Panc1 (cell line): ENCODE measurements around the gene ARHGDIA. TPM values are rescaled to one million over a fixed set of nuclear protein-coding genes. Genes with fewer than 3 reads are reported as not detected.
A peak's percentile ranks its signal among the peaks of the same experiment; 100 is the strongest.

Experiments
- ATAC-seq: fragments of 200-7000 bp; cut with Tn5 transposase; 2 replicates; pipeline ENCODE4 v1.9.1; 2020; ENCODE audit warnings: mild to moderate bottlenecking, moderate library complexity
- BruUV-seq: library from RNA; stranded (reverse); fragments of 400-500 nt; replicated peaks from 2 replicates; lab custom pipeline; 2021; lab: Mats Ljungman, UMichigan
- CTCF ChIA-PET: fragments of 300-600 bp; sonication (Branson Sonifier 250); formaldehyde crosslinking; loops from one replicate; lab custom pipeline; 2022; ENCODE audit warnings: antibody characterized with exemption; lab: Charles Lee
- POLR2A ChIA-PET: fragments of 300-600 bp; sonication (Branson Sonifier 250); formaldehyde crosslinking; loops from one replicate; lab custom pipeline; 2022; ENCODE audit warnings: antibody characterized with exemption; lab: Charles Lee
- DNase-seq: peaks from one replicate; pipeline ENCODE4 v3.0.0-alpha.2; 2010; ENCODE audit warnings: low read depth, low spot score
- H3K27ac ChIP-seq: 2 replicates; pipeline ENCODE4 v1.5.1; 2011; ENCODE audit warnings: mild to moderate bottlenecking, low read length, inconsistent platforms
- H3K27me3 ChIP-seq: fragments of 200-500 bp; sonication (Bioruptor generic); 2 replicates; pipeline ENCODE4 v1.6.0; 2014; ENCODE audit warnings: low read length, inconsistent platforms; ENCODE audit not compliant: control insufficient read depth, insufficient read depth
- H3K36me3 ChIP-seq: fragments of 200-500 bp; sonication (Bioruptor generic); 2 replicates; pipeline ENCODE4 v1.5.1; 2014; ENCODE audit warnings: inconsistent platforms, mild to moderate bottlenecking, low read length, moderate library complexity; ENCODE audit not compliant: control insufficient read depth, insufficient read depth
- H3K4me1 ChIP-seq: 2 replicates; pipeline ENCODE4 v1.5.1; 2011; ENCODE audit warnings: inconsistent platforms, mild to moderate bottlenecking, low read length, moderate library complexity; ENCODE audit not compliant: control insufficient read depth, insufficient read depth
- H3K4me3 ChIP-seq, 2 experiments: 2 replicates each; pipeline ENCODE4 v1.5.1; 2011 to 2012; ENCODE audit warnings: low read depth in 2 of 2, low read length in 2 of 2, mild to moderate bottlenecking in 2 of 2, inconsistent platforms in 1 of 2, moderate library complexity in 1 of 2
- H3K9me3 ChIP-seq: fragments of 200-500 bp; sonication (Bioruptor generic); 2 replicates; pipeline ENCODE4 v1.5.1; 2014; ENCODE audit warnings: low read depth, mild to moderate bottlenecking, inconsistent platforms, low read length, moderate library complexity; ENCODE audit not compliant: control insufficient read depth, insufficient read depth
- POLR2AphosphoS5 ChIP-seq: IDR thresholded peaks from 2 replicates; pipeline ENCODE4 v1.6.1; 2012; ENCODE audit warnings: mild to moderate bottlenecking, low read depth, low read length, moderate library complexity
- SIN3A ChIP-seq: IDR thresholded peaks from 2 replicates; pipeline ENCODE4 v1.6.1; 2012; ENCODE audit warnings: low read depth, mild to moderate bottlenecking, low read length, moderate library complexity, borderline replicate concordance; ENCODE audit not compliant: insufficient read depth
- TCF7L2 ChIP-seq: IDR thresholded peaks from 2 replicates; pipeline ENCODE4 v1.6.1; 2011; ENCODE audit warnings: mild to moderate bottlenecking, low read depth, low read length, inconsistent platforms
- in situ Hi-C: cut with HindIII; loops from 2 replicates; pipeline ENCODE4 v1.10.0; 2016; ENCODE audit warnings: low sequenced_read_pairs, low pct_unique_long_range_greater_than_20kb
- intact Hi-C: fragments of 100-400 bp; cut with micrococcal nuclease; formaldehyde crosslinking; loops from one replicate; pipeline ENCODE4 v1.10.0; 2022; ENCODE audit not compliant: unreplicated experiment
- total RNA-seq: library from RNA; stranded (reverse); gene quantifications from one replicate; pipeline ENCODE4 v1.2.1, GENCODE V29; 2021; ENCODE audit not compliant: unreplicated experiment
- TF ChIP-seq, protein P1 (sequence below), 2 experiments: IDR thresholded peaks; 2 replicates each; pipeline ENCODE4 v1.6.1; 2011 to 2012; ENCODE audit warnings: low read depth in 2 of 2, control low read depth in 1 of 2, low read length in 1 of 2, mild to moderate bottlenecking in 1 of 2, moderate library complexity in 1 of 2; ENCODE audit not compliant: insufficient read depth in 1 of 2
- TF ChIP-seq, protein P2 (sequence below): fragments of 450-650 bp; IDR thresholded peaks from 2 replicates; pipeline ENCODE4 v1.5.1; 2017; ENCODE audit warnings: mild to moderate bottlenecking

Gene ARHGDIA
- total RNA-seq, 1 experiment from 2014 or later = 420 TPM

DNA sequence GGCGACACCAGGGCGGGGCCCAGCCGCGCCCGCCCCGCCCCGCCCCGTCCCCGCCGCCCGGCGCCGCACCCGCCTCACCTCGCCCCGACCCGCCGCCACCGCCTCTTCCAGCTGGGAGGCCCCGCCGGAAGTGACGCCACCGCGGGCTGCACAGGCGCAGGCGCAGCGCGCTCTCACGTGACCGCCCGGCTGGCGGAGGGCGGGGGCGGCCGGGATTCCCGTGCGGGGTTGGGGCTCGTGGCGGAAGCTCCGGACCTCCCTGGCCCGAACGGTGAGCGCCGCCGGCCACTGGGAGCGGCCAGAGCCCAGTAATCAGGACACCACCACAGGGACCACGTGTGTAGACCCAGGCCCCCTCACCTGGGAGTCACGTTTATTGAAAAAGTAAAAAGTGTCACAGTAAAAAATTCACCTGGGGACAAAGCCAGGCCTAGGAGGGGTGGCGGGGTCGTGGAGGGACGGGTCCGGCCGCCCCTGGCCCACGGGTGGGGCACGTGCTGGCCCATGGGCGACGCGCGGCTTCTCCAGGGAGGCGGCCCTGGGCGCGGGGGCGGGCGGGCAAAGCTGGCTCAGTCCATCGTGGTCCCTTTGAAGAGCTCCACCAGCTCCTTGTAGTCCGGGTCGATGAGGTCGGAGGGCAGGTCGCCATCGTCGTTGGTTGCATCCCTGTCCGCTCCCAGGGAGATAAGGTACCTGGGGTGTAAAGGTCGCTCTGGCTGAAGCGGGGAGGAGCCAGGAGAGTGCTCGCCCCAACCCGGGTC, 37.8 kb downstream of the ARHGDIA start, which contains the start of gene MCRIP1:
MCRIP1 (minus strand) TSS at position 132 of the 761 bp plus-strand sequence. CDS start 8,785 bp downstream, outside the sequence.
- TF ChIP-seq, protein P1, sequence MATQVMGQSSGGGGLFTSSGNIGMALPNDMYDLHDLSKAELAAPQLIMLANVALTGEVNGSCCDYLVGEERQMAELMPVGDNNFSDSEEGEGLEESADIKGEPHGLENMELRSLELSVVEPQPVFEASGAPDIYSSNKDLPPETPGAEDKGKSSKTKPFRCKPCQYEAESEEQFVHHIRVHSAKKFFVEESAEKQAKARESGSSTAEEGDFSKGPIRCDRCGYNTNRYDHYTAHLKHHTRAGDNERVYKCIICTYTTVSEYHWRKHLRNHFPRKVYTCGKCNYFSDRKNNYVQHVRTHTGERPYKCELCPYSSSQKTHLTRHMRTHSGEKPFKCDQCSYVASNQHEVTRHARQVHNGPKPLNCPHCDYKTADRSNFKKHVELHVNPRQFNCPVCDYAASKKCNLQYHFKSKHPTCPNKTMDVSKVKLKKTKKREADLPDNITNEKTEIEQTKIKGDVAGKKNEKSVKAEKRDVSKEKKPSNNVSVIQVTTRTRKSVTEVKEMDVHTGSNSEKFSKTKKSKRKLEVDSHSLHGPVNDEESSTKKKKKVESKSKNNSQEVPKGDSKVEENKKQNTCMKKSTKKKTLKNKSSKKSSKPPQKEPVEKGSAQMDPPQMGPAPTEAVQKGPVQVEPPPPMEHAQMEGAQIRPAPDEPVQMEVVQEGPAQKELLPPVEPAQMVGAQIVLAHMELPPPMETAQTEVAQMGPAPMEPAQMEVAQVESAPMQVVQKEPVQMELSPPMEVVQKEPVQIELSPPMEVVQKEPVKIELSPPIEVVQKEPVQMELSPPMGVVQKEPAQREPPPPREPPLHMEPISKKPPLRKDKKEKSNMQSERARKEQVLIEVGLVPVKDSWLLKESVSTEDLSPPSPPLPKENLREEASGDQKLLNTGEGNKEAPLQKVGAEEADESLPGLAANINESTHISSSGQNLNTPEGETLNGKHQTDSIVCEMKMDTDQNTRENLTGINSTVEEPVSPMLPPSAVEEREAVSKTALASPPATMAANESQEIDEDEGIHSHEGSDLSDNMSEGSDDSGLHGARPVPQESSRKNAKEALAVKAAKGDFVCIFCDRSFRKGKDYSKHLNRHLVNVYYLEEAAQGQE (IDR thresholded peaks at IDR 0.05; ENCODE audit: insufficient read depth in 1 of 2, low read depth in 2 of 2, low read length in 1 of 2) = no peak
- TF ChIP-seq, protein P2, sequence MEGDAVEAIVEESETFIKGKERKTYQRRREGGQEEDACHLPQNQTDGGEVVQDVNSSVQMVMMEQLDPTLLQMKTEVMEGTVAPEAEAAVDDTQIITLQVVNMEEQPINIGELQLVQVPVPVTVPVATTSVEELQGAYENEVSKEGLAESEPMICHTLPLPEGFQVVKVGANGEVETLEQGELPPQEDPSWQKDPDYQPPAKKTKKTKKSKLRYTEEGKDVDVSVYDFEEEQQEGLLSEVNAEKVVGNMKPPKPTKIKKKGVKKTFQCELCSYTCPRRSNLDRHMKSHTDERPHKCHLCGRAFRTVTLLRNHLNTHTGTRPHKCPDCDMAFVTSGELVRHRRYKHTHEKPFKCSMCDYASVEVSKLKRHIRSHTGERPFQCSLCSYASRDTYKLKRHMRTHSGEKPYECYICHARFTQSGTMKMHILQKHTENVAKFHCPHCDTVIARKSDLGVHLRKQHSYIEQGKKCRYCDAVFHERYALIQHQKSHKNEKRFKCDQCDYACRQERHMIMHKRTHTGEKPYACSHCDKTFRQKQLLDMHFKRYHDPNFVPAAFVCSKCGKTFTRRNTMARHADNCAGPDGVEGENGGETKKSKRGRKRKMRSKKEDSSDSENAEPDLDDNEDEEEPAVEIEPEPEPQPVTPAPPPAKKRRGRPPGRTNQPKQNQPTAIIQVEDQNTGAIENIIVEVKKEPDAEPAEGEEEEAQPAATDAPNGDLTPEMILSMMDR = no peak
- TF ChIP-seq SIN3A (peak; percentile 75; the same call in 1 of the 2 replicates), POLR2AphosphoS5 (peak; percentile 79), TCF7L2 (no peak)
- CTCF ChIA-PET = no interaction called here
- TSS peak; percentile 96 for BruUV-seq
- in situ Hi-C loops (no loop called here), intact Hi-C loops (no loop called here)
- Histone ChIP-seq H3K27ac (peak within 1 kb of the TSS; percentile 91), H3K9me3 (no peaks in the 10 kb centered on the region), H3K4me3 (peak within 1 kb of the TSS; percentile 77 to 84), H3K27me3 (no peaks in the 10 kb centered on the region), H3K36me3 (no peaks in the 10 kb centered on the region; the same call in 1 of the 2 replicates), H3K4me1 (peaks cover 14% of the 10 kb centered on the region)
- ATAC-seq (peak; percentile 92), DNase-seq (no peak)
- POLR2A ChIA-PET = interaction anchor here (0.7 to 0.9 kb wide), 2 partner anchors 27 to 98 kb away, joined by 3 read pairs; no protein-coding TSS in a partner anchor

DNA sequence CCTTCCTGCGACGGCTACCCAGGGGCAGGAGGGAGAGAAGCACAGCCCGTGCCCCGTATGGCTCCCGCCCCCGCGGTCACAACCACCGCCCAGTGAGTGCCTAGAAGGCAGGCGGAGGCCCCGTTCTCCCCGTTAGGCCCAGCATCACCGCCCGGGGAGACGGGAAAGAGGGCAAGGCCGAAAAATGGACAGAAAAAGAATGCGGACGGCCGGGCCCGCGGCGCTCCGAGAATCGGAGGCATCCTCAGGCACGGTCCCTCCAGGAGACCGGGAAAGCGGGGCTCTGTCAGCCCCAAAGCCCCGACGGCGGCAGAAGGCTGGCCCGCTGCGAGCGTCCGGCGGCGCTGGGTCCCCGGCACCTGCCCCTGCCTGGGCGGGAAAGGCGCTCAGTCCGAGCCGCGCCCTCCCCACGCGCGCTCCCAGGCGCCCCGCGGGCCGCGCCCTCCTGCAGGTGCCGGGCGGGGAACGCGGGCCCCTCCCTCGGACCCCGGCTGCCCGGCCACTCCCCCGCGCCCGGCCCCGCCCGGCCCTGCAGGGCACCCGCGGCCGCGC, 38.5 kb downstream of the ARHGDIA start:
- DNase-seq = no peak
- Histone ChIP-seq H3K9me3 (no peaks in the 10 kb centered on the region), H3K4me1 (peaks cover 18% of the 10 kb centered on the region), H3K27me3 (no peaks in the 10 kb centered on the region), H3K4me3 (peak overlapping the region; percentile 77 to 84), H3K27ac (peak overlapping the region; percentile 86), H3K36me3 (no peaks in the 10 kb centered on the region; the same call in 1 of the 2 replicates)
- TF ChIP-seq POLR2AphosphoS5 (no peak), SIN3A (peak; percentile 43)
- TF ChIP-seq, protein P2 = no peak
- CTCF ChIA-PET = no interaction called here
- intact Hi-C loops (no loop called here), in situ Hi-C loops (no loop called here)
- POLR2A ChIA-PET = interaction anchor here (0.9 kb wide), 1 partner anchor 98 kb away, joined by 3 read pairs; no protein-coding TSS in a partner anchor
- no TSS peak for BruUV-seq
- peak; percentile 47 for ATAC-seq
